ENCODE results near the gene MYL12A.

The MYL12A gene

GRCh38 chr18:3261373-3262233, 14.0 kb downstream of the MYL12A start, which contains the start of gene MYL12B:
Gene MYL12B (plus strand): TSS chr18:3262133. CDS start chr18:3272899, 10,766 bp downstream.
- Histone ChIP-seq H3K9me3 (ENCODE audit: control insufficient read depth, insufficient read depth, low read length) (no peaks in the 10 kb centered on the region), H3K27me3 (ENCODE audit: control insufficient read depth, insufficient read depth, low read length) (no peaks in the 10 kb centered on the region), H3K36me3 (ENCODE audit: control insufficient read depth, insufficient read depth, low read length) (no peaks in the 10 kb centered on the region), H3K4me3 (ENCODE audit: low read depth, low read length) (peak within 1 kb of the TSS; percentile 67), H3K9ac (ENCODE audit: low read depth, low read length) (peak within 1 kb of the TSS; percentile 99), H3K4me1 (ENCODE audit: control insufficient read depth, insufficient read depth, low read length) (peaks cover 8% of the 10 kb centered on the region)

GRCh38 chr18:3262234-3263131, 14.9 kb downstream of the MYL12A start:
- H3K27me3 ChIP-seq (ENCODE audit: control insufficient read depth, insufficient read depth, low read length) = no peaks in the 10 kb centered on the region
- no peaks in the 10 kb centered on the region for H3K36me3 ChIP-seq (ENCODE audit: control insufficient read depth, insufficient read depth, low read length)
- H3K9me3 ChIP-seq (ENCODE audit: control insufficient read depth, insufficient read depth, low read length) = no peaks in the 10 kb centered on the region
- H3K4me1 ChIP-seq (ENCODE audit: control insufficient read depth, insufficient read depth, low read length) = peaks cover 11% of the 10 kb centered on the region
- peak overlapping the region; percentile 99 for H3K9ac ChIP-seq (ENCODE audit: low read depth, low read length)
- H3K4me3 ChIP-seq (ENCODE audit: low read depth, low read length) = peak overlapping the region; percentile 67

GRCh38 chr18:3263132-3263700, 15.6 kb downstream of the MYL12A start:
- Histone ChIP-seq H3K4me1 (ENCODE audit: control insufficient read depth, insufficient read depth, low read length) (peaks cover 11% of the 10 kb centered on the region), H3K9me3 (ENCODE audit: control insufficient read depth, insufficient read depth, low read length) (no peaks in the 10 kb centered on the region), H3K27me3 (ENCODE audit: control insufficient read depth, insufficient read depth, low read length) (no peaks in the 10 kb centered on the region), H3K9ac (ENCODE audit: low read depth, low read length) (peak overlapping the region; percentile 71), H3K4me3 (ENCODE audit: low read depth, low read length) (peak overlapping the region; percentile 67), H3K36me3 (ENCODE audit: control insufficient read depth, insufficient read depth, low read length) (no peaks in the 10 kb centered on the region)

GRCh38 chr18:3264362-3264761, 16.8 kb downstream of the MYL12A start:
- no peak overlapping the region for H3K9ac ChIP-seq (ENCODE audit: low read depth, low read length)
- no peaks in the 10 kb centered on the region for H3K9me3 ChIP-seq (ENCODE audit: control insufficient read depth, insufficient read depth, low read length)
- H3K27me3 ChIP-seq (ENCODE audit: control insufficient read depth, insufficient read depth, low read length) = no peaks in the 10 kb centered on the region
- H3K4me1 ChIP-seq (ENCODE audit: control insufficient read depth, insufficient read depth, low read length) = peaks cover 11% of the 10 kb centered on the region
- H3K36me3 ChIP-seq (ENCODE audit: control insufficient read depth, insufficient read depth, low read length) = no peaks in the 10 kb centered on the region
- H3K4me3 ChIP-seq (ENCODE audit: low read depth, low read length) = no peak overlapping the region

GRCh38 chr18:3265564-3266033, 18.0 kb downstream of the MYL12A start:
- Histone ChIP-seq H3K27me3 (ENCODE audit: control insufficient read depth, insufficient read depth, low read length) (no peaks in the 10 kb centered on the region), H3K36me3 (ENCODE audit: control insufficient read depth, insufficient read depth, low read length) (no peaks in the 10 kb centered on the region), H3K9ac (ENCODE audit: low read depth, low read length) (no peak overlapping the region), H3K4me1 (ENCODE audit: control insufficient read depth, insufficient read depth, low read length) (peaks cover 16% of the 10 kb centered on the region), H3K9me3 (ENCODE audit: control insufficient read depth, insufficient read depth, low read length) (no peaks in the 10 kb centered on the region), H3K4me3 (ENCODE audit: low read depth, low read length) (no peak overlapping the region)

- Histone ChIP-seq H3K9ac (ENCODE audit: low read depth, low read length) (peak overlapping the region; percentile 39), H3K4me1 (ENCODE audit: control insufficient read depth, insufficient read depth, low read length) (peaks cover 16% of the 10 kb centered on the region), H3K9me3 (ENCODE audit: control insufficient read depth, insufficient read depth, low read length) (no peaks in the 10 kb centered on the region), H3K27me3 (ENCODE audit: control insufficient read depth, insufficient read depth, low read length) (no peaks in the 10 kb centered on the region), H3K4me3 (ENCODE audit: low read depth, low read length) (no peak overlapping the region), H3K36me3 (ENCODE audit: control insufficient read depth, insufficient read depth, low read length) (no peaks in the 10 kb centered on the region)
Measured at GRCh38 chr18:3266062-3266608, 18.5 kb downstream of the MYL12A start.

- no peaks in the 10 kb centered on the region for H3K27me3 ChIP-seq (ENCODE audit: control insufficient read depth, insufficient read depth, low read length)
- H3K9me3 ChIP-seq (ENCODE audit: control insufficient read depth, insufficient read depth, low read length) = no peaks in the 10 kb centered on the region
- no peak overlapping the region for H3K9ac ChIP-seq (ENCODE audit: low read depth, low read length)
- no peaks in the 10 kb centered on the region for H3K36me3 ChIP-seq (ENCODE audit: control insufficient read depth, insufficient read depth, low read length)
- peaks cover 15% of the 10 kb centered on the region for H3K4me1 ChIP-seq (ENCODE audit: control insufficient read depth, insufficient read depth, low read length)
- no peak overlapping the region for H3K4me3 ChIP-seq (ENCODE audit: low read depth, low read length)
Measured at GRCh38 chr18:3268306-3268705, 20.7 kb downstream of the MYL12A start.

GRCh38 chr18:3269241-3269913, 21.8 kb downstream of the MYL12A start:
- Histone ChIP-seq H3K9ac (ENCODE audit: low read depth, low read length) (no peak overlapping the region), H3K36me3 (ENCODE audit: control insufficient read depth, insufficient read depth, low read length) (no peaks in the 10 kb centered on the region), H3K27me3 (ENCODE audit: control insufficient read depth, insufficient read depth, low read length) (no peaks in the 10 kb centered on the region), H3K9me3 (ENCODE audit: control insufficient read depth, insufficient read depth, low read length) (no peaks in the 10 kb centered on the region), H3K4me3 (ENCODE audit: low read depth, low read length) (no peak overlapping the region), H3K4me1 (ENCODE audit: control insufficient read depth, insufficient read depth, low read length) (peaks cover 11% of the 10 kb centered on the region)

- H3K4me1 ChIP-seq (ENCODE audit: control insufficient read depth, insufficient read depth, low read length) = peaks cover 11% of the 10 kb centered on the region
- H3K4me3 ChIP-seq (ENCODE audit: low read depth, low read length) = no peak overlapping the region
- no peak overlapping the region for H3K9ac ChIP-seq (ENCODE audit: low read depth, low read length)
- no peaks in the 10 kb centered on the region for H3K27me3 ChIP-seq (ENCODE audit: control insufficient read depth, insufficient read depth, low read length)
- H3K9me3 ChIP-seq (ENCODE audit: control insufficient read depth, insufficient read depth, low read length) = no peaks in the 10 kb centered on the region
- no peaks in the 10 kb centered on the region for H3K36me3 ChIP-seq (ENCODE audit: control insufficient read depth, insufficient read depth, low read length)
Measured at GRCh38 chr18:3269914-3270299, 22.3 kb downstream of the MYL12A start.

- peaks cover 5% of the 10 kb centered on the region for H3K4me1 ChIP-seq (ENCODE audit: control insufficient read depth, insufficient read depth, low read length)
- no peak overlapping the region for H3K4me3 ChIP-seq (ENCODE audit: low read depth, low read length)
- no peak overlapping the region for H3K9ac ChIP-seq (ENCODE audit: low read depth, low read length)
- H3K9me3 ChIP-seq (ENCODE audit: control insufficient read depth, insufficient read depth, low read length) = no peaks in the 10 kb centered on the region
- no peaks in the 10 kb centered on the region for H3K36me3 ChIP-seq (ENCODE audit: control insufficient read depth, insufficient read depth, low read length)
- no peaks in the 10 kb centered on the region for H3K27me3 ChIP-seq (ENCODE audit: control insufficient read depth, insufficient read depth, low read length)
Measured at GRCh38 chr18:3273042-3273441, 25.4 kb downstream of the MYL12A start.

Measured in iPS-15b (cell line).